Naive thymus-derived CD4-positive, alpha-beta T cell (primary cell): Measurements from ENCODE around the gene FMNL2. TPM values are rescaled to one million over a fixed set of nuclear protein-coding genes. Genes with fewer than 3 reads are reported as not detected.

Experiments used
- ATAC-seq: fragments of 150-1000 bp; cut with Tn5 transposase; 2 replicates; pipeline ENCODE4 v1.10.0; 2021; ENCODE audit warnings: mild to moderate bottlenecking, moderate library complexity
- CTCF ChIA-PET: fragments of 350-600 bp; sonication (Branson Sonifier 250); formaldehyde crosslinking; loops from one replicate; lab custom pipeline; 2021; ENCODE audit warnings: antibody characterized with exemption; lab: Charles Lee
- POLR2A ChIA-PET: fragments of 350-600 bp; sonication (Branson Sonifier 250); formaldehyde crosslinking; loops from one replicate; lab custom pipeline; 2021; ENCODE audit warnings: antibody characterized with exemption, inconsistent platforms; lab: Charles Lee
- DNase-seq, 9 donors: peaks; one replicate each; pipeline versions ENCODE4 v3.0.0 to v3.0.0-alpha.2; 2020 to 2022; ENCODE audit warnings: mixed read lengths in 1 of 9
- H3K27ac ChIP-seq: one replicate; pipeline ENCODE4 v1.7.0; 2013; ENCODE audit warnings: mild to moderate bottlenecking, low read depth, low read length, moderate library complexity
- H3K27me3 ChIP-seq, 2 donors: one replicate each; pipeline ENCODE4 v1.7.0; 2013; ENCODE audit warnings: low read length in 2 of 2, mild to moderate bottlenecking in 2 of 2, moderate library complexity in 2 of 2; ENCODE audit not compliant: control insufficient read depth in 2 of 2, insufficient read depth in 2 of 2
- H3K36me3 ChIP-seq, 3 experiments: 1 replicate in 2 of 3; 2 replicates in 1 of 3; pipeline ENCODE4 v1.7.0; 2013; ENCODE audit warnings: low read length in 3 of 3, mild to moderate bottlenecking in 3 of 3, moderate library complexity in 1 of 3; ENCODE audit not compliant: insufficient read depth in 3 of 3, control insufficient read depth in 2 of 3
- H3K4me1 ChIP-seq, 2 donors: one replicate each; pipeline ENCODE4 v1.7.0; 2013; ENCODE audit warnings: low read length in 2 of 2, mild to moderate bottlenecking in 2 of 2, moderate library complexity in 1 of 2; ENCODE audit not compliant: control insufficient read depth in 2 of 2, insufficient read depth in 2 of 2
- H3K4me3 ChIP-seq: 2 replicates; pipeline ENCODE4 v1.7.0; 2013; ENCODE audit warnings: mild to moderate bottlenecking, low read length
- H3K9me3 ChIP-seq, 3 experiments: 1 replicate in 2 of 3; 2 replicates in 1 of 3; pipeline ENCODE4 v1.7.0; 2013; ENCODE audit warnings: low read length in 3 of 3; ENCODE audit not compliant: control insufficient read depth in 2 of 3
- H3K27ac Mint-ChIP-seq, 9 donors: one replicate each; pipeline ENCODE4 v1.8.0; 2020 to 2022; ENCODE audit warnings: mixed read lengths in 9 of 9, mild to moderate bottlenecking in 8 of 9, moderate library complexity in 5 of 9, inconsistent platforms in 2 of 9
- H3K27me3 Mint-ChIP-seq, 5 donors: one replicate each; pipeline ENCODE4 v1.8.0; 2021 to 2022; ENCODE audit warnings: mixed read lengths in 5 of 5, mild to moderate bottlenecking in 1 of 5
- H3K36me3 Mint-ChIP-seq, 5 donors: one replicate each; pipeline ENCODE4 v1.8.0; 2020 to 2022; ENCODE audit warnings: mixed read lengths in 5 of 5, mild to moderate bottlenecking in 3 of 5, inconsistent platforms in 1 of 5
- H3K4me1 Mint-ChIP-seq, 7 donors: one replicate each; pipeline ENCODE4 v1.8.0; 2020 to 2022; ENCODE audit warnings: mixed read lengths in 7 of 7, mild to moderate bottlenecking in 3 of 7, inconsistent platforms in 1 of 7
- H3K4me3 Mint-ChIP-seq, 10 donors: one replicate each; pipeline ENCODE4 v1.8.0; 2020 to 2022; ENCODE audit warnings: mild to moderate bottlenecking in 10 of 10, mixed read lengths in 10 of 10, moderate library complexity in 6 of 10, inconsistent platforms in 2 of 10
- H3K9me3 Mint-ChIP-seq, 11 donors: one replicate each; pipeline ENCODE4 v1.8.0; 2020 to 2022; ENCODE audit warnings: mixed read lengths in 11 of 11, mild to moderate bottlenecking in 4 of 11, inconsistent platforms in 1 of 11, moderate library complexity in 1 of 11
- intact Hi-C, 2 donors: fragments of 100-400 bp; cut with micrococcal nuclease; formaldehyde crosslinking; loops; one replicate each; pipeline ENCODE4 v1.15.1; 2023
- polyA plus RNA-seq, 2 donors: library from polyadenylated mRNA; unstranded; fragments of 300-500 nt; fragmentation: Illumina TruSeq; gene quantifications; one replicate each; pipeline ENCODE4 v1.2.3, GENCODE V29; 2021
- total RNA-seq, 6 experiments: library from RNA in 5 of 6; stranded (reverse) in 5 of 6; gene quantifications; 1 replicate in 5 of 6; 2 replicates in 1 of 6; pipeline ENCODE4 v1.2.3 and lab custom pipeline; 2021 to 2026

FMNL2 gene
- total and polyA plus RNA-seq, 7 experiments from 2014 or later: 0.16 to 2.7 (median 1.2) TPM

DNA sequence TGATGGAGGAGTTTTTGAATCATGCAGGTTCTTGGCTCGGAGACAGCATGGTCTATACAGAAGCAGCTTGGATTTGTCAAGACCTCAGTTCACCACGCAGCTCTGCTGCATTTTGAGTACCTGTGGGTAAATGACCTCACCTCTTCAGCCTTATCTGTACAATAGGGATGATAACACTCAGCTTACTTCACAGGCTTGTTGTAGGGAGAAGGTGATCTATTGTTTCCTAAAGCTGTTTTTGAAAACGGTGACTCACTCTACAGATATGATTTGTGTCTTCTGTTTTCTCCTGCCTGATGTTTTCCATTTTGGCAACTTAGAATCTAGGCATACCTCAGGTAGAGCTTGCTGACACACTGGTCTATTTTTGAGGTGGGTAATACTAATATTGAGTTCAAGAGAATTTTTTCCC lies 80.3 kb downstream of the FMNL2 start:
- POLR2A ChIA-PET: no interaction called here
- H3K9me3 ChIP-seq: no peaks in the 10 kb centered on the region
- H3K27ac ChIP-seq: no peak overlapping the region
- H3K4me1 Mint-ChIP-seq: peaks cover 0 to 15% (median 0%) of the 10 kb centered on the region in 7 donors
- no peak overlapping the region for H3K4me3 ChIP-seq
- intact Hi-C loops: loop anchor here in 1 of 2 donors (1.0 kb wide), 1 partner anchor 8 kb away; no protein-coding TSS in a partner anchor
- no peak overlapping the region for H3K4me3 Mint-ChIP-seq
- no peaks in the 10 kb centered on the region for H3K36me3 ChIP-seq
- CTCF ChIA-PET: no interaction called here
- H3K9me3 Mint-ChIP-seq: peaks cover 0 to 1% (median 0%) of the 10 kb centered on the region in 11 donors
- DNase-seq (peak in 1 of 9 donors; percentile 36), ATAC-seq (no peak)
- no peaks in the 10 kb centered on the region for H3K36me3 Mint-ChIP-seq
- no peaks in the 10 kb centered on the region for H3K27me3 ChIP-seq
- H3K27ac Mint-ChIP-seq: no peak overlapping the region
- H3K4me1 ChIP-seq: no peaks in the 10 kb centered on the region
- H3K27me3 Mint-ChIP-seq: peaks cover 0 to 22% (median 12%) of the 10 kb centered on the region in 5 donors

DNA sequence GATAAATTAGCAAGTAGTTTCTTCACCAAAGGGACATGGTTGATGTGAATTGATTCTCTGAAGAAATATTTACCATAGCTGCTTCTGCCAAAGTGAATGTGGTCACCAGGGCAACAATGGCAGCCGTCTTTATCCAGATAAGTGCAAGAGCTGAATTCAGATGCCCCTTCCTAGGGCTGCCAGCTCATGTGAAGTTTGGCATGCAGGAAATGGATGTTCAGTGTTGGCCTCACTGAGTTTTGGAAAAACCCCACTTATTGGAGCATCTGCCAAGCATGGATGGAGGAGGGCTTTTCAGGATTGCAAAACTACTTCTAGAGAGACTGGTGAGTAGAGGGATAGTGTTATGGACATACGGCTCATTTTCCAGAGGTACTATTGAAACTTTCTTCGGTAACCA lies 80.8 kb downstream of the FMNL2 start:
- Mint-ChIP-seq H3K9me3 (peaks cover 0 to 1% (median 0%) of the 10 kb centered on the region in 11 donors), H3K27me3 (peaks cover 0 to 28% (median 12%) of the 10 kb centered on the region in 5 donors), H3K4me1 (peaks cover 0 to 15% (median 0%) of the 10 kb centered on the region in 7 donors), H3K4me3 (no peak overlapping the region), H3K36me3 (no peaks in the 10 kb centered on the region), H3K27ac (no peak overlapping the region)
- Histone ChIP-seq H3K9me3 (no peaks in the 10 kb centered on the region), H3K4me3 (no peak overlapping the region), H3K36me3 (no peaks in the 10 kb centered on the region), H3K4me1 (no peaks in the 10 kb centered on the region), H3K27ac (no peak overlapping the region), H3K27me3 (no peaks in the 10 kb centered on the region)
- ATAC-seq (no peak), DNase-seq (no peak)
- ChIA-PET POLR2A (no interaction called here), CTCF (no interaction called here)
- intact Hi-C loops: loop anchor here in 1 of 2 donors (1.0 kb wide), 1 partner anchor 8 kb away; no protein-coding TSS in a partner anchor

DNA sequence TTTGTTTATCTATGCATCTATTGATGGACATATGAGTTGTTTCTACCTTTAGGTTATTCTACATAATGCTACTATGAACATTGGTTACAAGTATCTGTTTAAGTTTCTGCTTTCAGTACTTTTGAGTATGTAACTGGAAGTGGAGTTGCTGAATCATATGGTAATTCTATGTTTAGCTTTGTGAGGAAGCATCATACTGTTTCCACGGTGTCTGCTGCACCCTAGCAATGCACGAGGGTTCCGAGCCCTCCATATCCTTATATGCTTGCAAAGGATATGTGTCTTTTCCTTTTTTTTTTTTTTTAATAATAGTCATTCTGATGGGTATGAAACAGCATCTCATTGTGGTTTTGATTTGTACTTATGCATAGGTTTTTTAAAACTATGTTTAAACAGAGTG lies 83.7 kb downstream of the FMNL2 start:
- H3K4me3 ChIP-seq: no peak overlapping the region
- ATAC-seq (peak; percentile 63), DNase-seq (no peak)
- Mint-ChIP-seq H3K36me3 (no peaks in the 10 kb centered on the region), H3K4me3 (no peak overlapping the region), H3K4me1 (peaks cover 0 to 24% (median 0%) of the 10 kb centered on the region in 7 donors), H3K27ac (no peak overlapping the region), H3K27me3 (peaks cover 0 to 20% (median 12%) of the 10 kb centered on the region in 5 donors), H3K9me3 (peaks cover 0 to 1% (median 0%) of the 10 kb centered on the region in 11 donors)
- H3K4me1 ChIP-seq: no peaks in the 10 kb centered on the region
- no peaks in the 10 kb centered on the region for H3K27me3 ChIP-seq
- intact Hi-C loops: no loop called here
- CTCF ChIA-PET: no interaction called here
- no peaks in the 10 kb centered on the region for H3K36me3 ChIP-seq
- POLR2A ChIA-PET: no interaction called here
- no peaks in the 10 kb centered on the region for H3K9me3 ChIP-seq
- H3K27ac ChIP-seq: no peak overlapping the region

DNA sequence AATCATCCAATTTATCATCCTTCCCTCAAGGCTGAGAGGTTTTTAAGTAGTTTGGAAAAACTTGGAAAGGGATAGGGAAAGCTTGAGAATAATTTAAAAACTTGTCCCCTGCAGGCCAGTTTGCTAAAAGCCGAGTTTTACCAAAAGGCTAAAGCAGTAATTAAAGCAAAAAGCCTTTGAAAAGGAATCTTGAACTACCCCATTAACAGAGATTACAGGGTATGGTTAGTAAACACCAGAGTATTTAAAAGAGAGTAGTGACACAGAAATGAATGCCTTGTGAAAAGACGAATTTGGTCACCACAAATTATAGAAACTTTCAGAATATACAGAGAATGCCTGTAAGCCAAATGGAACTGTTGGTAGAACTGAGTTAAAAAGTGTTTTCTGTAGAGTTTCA lies 85.0 kb downstream of the FMNL2 start:
- Histone ChIP-seq H3K36me3 (no peaks in the 10 kb centered on the region), H3K27ac (no peak overlapping the region), H3K4me3 (no peak overlapping the region), H3K9me3 (no peaks in the 10 kb centered on the region), H3K4me1 (no peaks in the 10 kb centered on the region), H3K27me3 (no peaks in the 10 kb centered on the region)
- intact Hi-C loops: no loop called here
- no peaks in the 10 kb centered on the region for H3K36me3 Mint-ChIP-seq
- peaks cover 0 to 24% (median 0%) of the 10 kb centered on the region in 7 donors for H3K4me1 Mint-ChIP-seq
- ChIA-PET CTCF (no interaction called here), POLR2A (no interaction called here)
- H3K27ac Mint-ChIP-seq: no peak overlapping the region
- H3K4me3 Mint-ChIP-seq: no peak overlapping the region
- H3K9me3 Mint-ChIP-seq: peaks cover 0 to 1% (median 0%) of the 10 kb centered on the region in 11 donors
- no peak for ATAC-seq
- H3K27me3 Mint-ChIP-seq: peaks cover 0 to 20% (median 7%) of the 10 kb centered on the region in 5 donors
- DNase-seq: no peak

- peaks cover 0 to 1% (median 0%) of the 10 kb centered on the region in 11 donors for H3K9me3 Mint-ChIP-seq
- Histone ChIP-seq H3K4me1 (no peaks in the 10 kb centered on the region), H3K4me3 (no peak overlapping the region), H3K36me3 (no peaks in the 10 kb centered on the region), H3K27me3 (no peaks in the 10 kb centered on the region), H3K9me3 (no peaks in the 10 kb centered on the region), H3K27ac (no peak overlapping the region)
- H3K27me3 Mint-ChIP-seq: peaks cover 0 to 20% (median 7%) of the 10 kb centered on the region in 5 donors
- ATAC-seq (no peak), DNase-seq (no peak)
- H3K4me3 Mint-ChIP-seq: no peak overlapping the region
- H3K27ac Mint-ChIP-seq: no peak overlapping the region
- CTCF ChIA-PET: no interaction called here
- no peaks in the 10 kb centered on the region for H3K36me3 Mint-ChIP-seq
- intact Hi-C loops: no loop called here
- POLR2A ChIA-PET: no interaction called here
- H3K4me1 Mint-ChIP-seq: peaks cover 0 to 20% (median 0%) of the 10 kb centered on the region in 7 donors
Observed at GRCh38 chr2:152420363-152420762, 85.4 kb downstream of the FMNL2 start.

GRCh38 chr2:152420936-152421335 lies 86.0 kb downstream of the FMNL2 start:
- intact Hi-C loops: no loop called here
- ChIA-PET CTCF (no interaction called here), POLR2A (no interaction called here)
- Histone ChIP-seq H3K4me3 (no peak overlapping the region), H3K27ac (no peak overlapping the region), H3K27me3 (no peaks in the 10 kb centered on the region), H3K9me3 (no peaks in the 10 kb centered on the region), H3K4me1 (no peaks in the 10 kb centered on the region), H3K36me3 (no peaks in the 10 kb centered on the region)
- Mint-ChIP-seq H3K4me1 (peaks cover 0 to 16% (median 0%) of the 10 kb centered on the region in 7 donors), H3K27ac (no peak overlapping the region), H3K4me3 (no peak overlapping the region), H3K36me3 (no peaks in the 10 kb centered on the region), H3K27me3 (peaks cover 0 to 20% (median 7%) of the 10 kb centered on the region in 5 donors), H3K9me3 (peaks cover 0 to 1% (median 0%) of the 10 kb centered on the region in 11 donors)
- ATAC-seq (peak; percentile 39), DNase-seq (no peak)
